ENCODE measurements around the gene SSBP3. TPM values are rescaled to one million over a fixed set of nuclear protein-coding genes. Genes with fewer than 3 reads are reported as not detected.

Gene SSBP3
- total RNA-seq, 1 donor from 2014 or later: 34.7 TPM

DNA sequence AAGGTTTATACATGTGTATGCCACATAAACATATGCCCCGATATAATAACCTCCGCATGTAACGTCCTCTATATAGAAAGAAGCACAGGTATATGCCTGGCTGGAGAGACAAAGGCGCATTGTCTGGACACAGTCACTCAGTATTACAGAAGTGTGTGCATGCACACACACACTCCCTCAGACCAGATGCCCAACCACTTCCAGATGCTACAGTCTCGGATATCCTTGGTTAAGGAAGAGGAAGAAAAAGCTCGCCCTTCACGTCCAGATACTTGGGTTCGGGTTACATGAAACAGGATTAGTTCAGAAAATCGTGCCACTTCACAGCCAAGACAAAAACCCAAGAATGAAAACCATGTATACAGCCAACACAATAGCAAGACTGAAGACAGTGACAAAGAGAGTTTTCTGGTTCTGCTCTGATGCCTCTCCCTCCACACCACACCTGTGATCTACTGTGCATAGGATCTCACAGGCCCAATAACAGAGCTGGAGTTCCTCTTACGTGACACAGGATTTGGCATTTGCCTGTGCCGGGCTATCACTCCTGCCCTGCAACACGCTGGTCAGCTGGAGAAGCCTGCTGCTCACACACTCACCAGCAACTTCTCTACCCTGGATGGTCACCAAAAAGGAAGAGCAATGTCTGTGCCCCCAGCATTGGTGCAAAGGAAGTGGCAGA lies 75.0 kb downstream of the SSBP3 start:
- DNase-seq (ENCODE audit: low spot score): peak; percentile 44

DNA sequence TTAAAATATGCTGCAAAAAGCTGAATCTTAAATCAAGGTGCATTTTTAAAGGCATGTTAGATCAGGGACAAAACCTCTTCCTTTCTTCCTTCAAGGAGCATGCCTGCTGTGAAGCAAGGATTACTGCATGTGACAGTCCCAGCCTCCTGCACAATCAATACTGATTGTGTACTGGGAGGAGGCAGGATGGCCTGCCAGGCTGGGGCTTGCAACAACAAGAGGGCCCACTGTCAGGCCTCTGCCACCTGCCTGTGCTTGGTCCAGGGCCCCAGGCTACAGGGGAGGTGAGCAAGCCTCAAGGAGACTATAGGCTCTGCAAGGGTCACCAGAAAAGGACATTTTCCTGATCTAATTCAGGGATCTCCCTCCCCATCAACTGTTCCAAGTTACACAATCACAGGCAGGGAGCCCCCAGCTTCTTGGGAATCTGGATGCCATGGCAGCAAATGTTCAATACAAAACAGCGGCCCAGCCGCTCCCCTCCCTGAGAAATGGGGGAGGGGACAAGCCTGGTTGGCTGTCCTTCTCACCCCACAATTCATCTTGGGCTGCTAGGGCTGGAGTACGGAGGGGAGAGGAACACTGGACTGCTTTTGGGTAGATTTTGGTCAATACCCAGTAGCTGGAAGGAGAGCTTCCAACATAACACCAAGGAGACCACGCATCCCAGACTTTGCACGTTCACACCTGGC lies 76.7 kb downstream of the SSBP3 start:
- no peak for DNase-seq (ENCODE audit: low spot score)

DNA sequence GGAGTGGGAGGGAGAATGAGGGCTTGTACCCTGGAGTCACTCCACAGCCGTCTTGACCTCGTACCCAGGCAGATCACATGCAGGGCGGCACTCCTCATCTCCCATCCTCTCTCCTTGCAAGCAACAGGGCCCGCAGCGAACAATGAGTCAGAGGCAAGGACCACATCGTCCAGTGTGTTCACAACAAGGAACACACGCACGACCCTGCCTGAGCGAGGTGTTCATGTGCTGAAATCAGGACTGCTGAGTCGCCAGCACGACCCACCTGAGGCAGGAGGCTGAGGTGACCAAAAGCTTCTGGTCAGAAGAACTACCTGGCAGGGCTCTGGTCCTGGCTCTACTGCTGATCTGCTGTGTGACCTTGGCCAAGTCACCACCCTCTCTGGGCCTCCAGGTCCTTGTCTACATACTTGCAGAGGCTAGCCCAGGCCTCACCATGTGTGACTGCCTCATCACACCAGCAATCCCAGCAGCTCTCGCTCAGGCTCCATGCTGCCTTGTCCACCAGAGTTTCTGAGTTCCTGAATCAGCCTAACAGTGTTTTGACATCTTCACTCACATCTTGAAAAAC lies 78.0 kb downstream of the SSBP3 start:
- no peak for DNase-seq (ENCODE audit: low spot score)

DNA sequence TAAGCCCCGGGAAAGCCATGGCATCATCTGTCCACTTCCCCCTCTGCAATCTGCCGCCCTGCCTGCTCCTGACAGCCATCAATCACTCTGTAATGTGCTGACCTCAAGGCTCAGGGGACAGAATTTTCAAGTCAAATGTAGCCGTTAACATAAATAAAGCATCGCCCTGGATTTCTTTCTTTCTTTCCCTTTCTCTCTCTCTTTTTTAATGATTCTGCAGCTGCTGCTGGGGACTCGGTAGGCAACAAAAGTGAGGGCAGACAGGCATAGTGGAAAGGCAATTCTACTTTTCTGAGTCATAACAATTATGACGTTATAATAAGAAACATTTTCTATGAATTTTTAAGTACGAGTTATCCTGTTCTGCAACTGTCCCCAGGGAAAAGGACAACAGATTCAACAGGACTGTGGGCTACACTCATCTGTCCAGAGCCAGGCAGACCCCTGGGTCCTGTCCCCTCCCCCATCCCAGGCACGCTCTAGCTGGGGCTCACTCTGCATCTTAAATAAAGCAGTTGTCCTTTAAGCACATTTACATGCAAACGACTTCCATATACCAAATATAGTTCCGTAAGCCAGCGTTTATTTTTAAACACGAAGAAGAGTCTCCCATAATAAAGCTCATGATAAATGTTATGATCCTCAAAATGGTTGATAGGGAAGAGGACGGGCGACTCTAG lies 78.7 kb downstream of the SSBP3 start:
- DNase-seq (ENCODE audit: low spot score): no peak

DNA sequence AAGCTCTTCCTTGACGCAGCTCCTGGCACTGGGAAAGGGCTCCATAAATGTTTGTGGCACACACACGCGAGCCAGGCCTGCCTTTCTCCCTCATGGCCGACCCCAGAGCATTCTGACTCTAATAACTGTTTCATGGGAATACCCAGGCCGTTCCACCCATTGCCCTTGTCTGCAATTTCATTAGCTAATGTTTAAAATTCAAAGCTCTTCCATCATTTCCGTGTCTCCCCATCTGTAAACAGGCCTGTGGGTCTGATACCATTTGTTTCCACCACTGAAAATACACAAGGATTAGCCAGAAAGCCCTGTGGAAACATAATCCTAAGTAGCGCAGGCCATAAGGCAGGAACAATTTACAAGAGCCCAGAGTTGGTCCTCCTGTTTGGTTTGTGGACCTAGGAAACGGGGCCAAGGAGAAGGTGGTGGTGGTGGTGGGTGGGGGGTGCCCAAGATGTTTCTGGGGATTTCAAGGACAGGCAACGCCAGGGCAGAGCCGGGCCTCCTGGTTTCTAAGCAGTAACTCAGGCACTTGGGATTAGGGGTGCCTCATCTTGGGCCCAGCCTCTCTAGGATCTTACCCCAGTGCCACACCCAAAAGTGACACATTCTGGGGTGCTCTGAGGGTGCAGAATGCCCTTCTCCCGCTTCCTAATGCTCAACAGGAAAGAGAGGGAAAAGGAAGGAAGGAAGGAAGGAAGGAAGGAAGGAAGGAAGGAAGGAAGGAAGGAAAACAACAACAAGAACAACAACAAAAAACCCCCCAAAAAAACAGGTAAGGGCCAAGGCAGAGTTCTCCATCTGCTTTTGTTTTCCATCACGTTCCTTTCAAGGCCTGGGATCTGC lies 79.4 kb downstream of the SSBP3 start:
- no peak for DNase-seq (ENCODE audit: low spot score)

DNA sequence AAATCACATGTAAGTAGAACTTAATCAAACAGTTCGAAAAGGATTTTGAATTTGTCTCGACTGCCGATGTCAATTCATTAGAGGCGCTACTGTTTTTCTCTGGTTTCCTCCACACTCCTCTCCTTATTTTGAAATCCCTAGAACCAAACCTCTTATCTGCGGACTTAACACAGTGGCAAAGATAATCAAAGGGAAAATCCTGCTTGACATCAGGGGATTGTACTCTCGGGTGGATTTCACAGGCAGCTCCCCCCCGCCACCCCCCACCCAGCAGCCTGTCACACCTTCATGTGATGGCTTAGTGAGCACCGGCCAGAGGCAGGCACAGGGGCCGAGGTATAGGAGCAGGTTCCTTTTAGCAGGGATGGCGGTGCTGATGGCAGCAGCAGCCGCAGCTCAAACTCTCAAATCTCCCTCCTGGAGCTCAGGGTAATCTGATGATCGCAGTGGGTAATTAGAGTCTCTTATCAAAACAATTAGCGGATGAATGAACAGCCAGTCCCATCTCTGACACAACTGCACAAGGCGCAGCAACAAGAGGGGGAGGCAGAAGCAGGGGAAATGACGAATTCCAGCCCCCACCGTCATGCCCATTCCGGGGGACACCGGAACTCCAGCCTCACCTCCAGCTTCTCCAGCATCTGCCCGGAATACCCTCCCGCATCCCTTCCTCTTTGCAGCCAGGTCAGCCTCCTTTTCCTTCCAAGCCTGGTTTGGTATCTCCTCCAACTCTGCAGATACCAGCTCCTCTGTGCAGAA lies 80.3 kb downstream of the SSBP3 start:
- no peak for DNase-seq (ENCODE audit: low spot score)

DNA sequence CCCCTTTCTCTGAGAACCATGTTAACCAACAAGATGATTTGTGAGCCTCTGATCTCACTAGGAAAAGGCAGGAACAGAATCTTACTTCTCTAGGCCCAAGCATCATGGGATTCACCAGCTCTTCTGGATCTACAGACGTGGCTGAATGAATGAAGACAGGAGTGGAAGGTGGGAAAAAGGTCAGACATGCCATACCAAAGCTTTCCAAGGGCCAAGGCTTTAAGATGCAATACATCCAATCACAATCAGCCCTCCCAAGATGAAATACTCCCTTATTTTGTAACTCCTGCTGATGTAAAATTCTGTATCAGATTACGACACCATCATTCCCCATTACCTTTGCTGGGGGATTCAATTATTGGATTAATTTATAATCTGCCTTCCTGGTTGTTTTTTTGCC lies 80.9 kb downstream of the SSBP3 start:
- no peak for DNase-seq (ENCODE audit: low spot score)

DNA sequence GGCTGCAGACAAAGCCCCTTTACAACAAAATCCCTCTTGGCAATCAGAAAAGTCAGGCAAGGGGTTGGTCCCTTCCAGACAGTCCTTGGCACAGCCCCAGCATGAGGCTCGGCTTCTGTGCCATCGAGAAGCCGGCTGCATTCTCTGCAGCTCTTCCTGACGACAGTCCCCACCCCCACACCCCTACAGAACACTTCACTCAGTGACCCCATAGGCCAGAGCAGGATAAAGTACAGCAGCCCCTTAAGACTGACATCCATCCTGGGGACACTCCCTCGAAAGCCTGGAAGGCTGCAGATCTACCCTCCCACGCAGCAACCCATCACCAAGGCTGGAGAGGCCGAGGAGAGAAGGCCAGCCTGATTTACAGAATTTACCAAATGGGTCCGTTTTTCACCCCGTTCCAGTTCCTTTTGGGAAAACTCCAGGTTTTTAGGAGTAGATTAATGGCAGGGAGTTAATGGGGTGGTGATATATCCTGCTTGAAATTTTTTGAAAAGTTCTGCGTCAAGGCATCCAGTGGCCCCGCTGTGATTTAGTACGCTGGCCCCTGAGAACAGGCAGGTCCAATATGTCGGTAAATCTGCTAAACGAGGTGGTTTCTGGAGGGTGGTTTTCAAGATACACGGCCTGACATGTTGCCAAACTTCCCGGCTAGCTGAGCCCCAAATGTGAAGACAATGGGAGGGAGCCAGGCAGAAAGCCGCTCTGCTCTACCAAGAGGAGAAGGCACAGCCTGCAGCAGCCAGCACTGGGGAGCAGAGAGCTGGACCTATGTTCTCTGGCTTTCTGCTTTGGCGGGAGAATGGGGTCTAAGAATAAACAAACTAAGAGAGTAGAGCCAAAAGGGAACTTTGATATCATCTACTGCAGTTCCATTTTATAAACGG lies 81.7 kb downstream of the SSBP3 start:
- peak; percentile 74 for DNase-seq (ENCODE audit: low spot score)

DNA sequence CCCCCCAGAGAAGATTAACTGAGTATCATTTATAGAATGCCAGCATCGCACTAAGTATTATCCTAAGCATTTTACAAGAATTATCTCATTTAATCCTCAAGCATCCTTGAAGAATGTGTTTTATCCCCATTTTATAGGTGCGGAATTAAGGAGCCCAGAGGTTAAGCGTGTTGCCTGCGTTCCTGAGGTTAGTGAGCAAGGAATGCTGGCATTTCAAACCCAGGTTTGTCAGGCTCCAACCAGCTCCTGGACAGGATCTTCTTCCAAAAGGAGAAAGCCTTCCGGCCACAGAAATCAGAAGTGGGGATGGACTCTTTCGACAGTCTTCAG lies 82.3 kb downstream of the SSBP3 start:
- DNase-seq (ENCODE audit: low spot score): no peak

DNA sequence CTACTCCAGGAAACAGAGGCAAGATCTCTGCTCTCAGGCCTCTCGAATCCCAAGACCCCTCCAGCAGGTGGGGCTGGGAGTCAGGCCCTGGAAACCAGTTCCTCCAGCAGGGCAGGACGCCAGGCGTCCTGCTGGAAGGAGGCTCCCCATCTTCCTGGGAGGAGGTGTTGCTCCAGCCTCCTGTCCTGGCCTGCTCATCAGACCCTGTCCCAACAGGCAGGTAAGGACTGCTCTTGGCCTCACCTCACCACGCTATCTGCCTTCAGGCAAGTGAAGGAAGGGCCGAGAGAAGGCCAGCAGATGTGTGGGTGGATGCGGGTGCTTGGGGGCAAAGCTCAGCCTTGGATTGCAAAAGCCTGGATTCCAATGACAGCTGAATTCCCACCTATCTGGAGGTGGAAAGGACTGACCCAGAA lies 82.9 kb downstream of the SSBP3 start:
- DNase-seq (ENCODE audit: low spot score): no peak

DNA sequence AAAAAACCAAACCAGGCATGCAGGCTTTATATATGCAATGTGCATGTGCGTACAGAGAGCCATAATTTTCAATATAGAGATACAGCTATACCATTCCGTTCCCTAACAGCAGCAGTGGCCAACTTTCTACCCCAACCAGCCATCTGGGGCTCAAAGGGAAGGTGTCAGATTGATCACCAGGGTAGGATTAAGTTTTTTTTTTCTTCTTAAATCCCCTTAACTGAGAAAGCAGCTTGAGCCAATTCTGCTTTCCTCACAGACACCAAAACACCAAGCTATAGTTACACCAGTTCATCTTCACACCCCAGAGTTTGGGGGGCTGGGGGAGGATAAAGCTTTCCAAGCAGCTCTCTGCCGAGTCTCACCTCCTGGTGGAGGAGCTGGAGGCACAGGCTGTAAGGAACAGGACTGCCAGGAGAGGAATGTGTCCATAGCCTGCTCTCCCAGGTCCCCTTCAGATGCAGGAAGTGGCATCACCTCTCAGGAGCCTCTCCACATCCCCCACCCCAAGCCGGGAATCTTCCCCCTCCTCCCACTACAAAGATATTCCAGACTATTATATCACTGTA lies 87.9 kb downstream of the SSBP3 start:
- no peak for DNase-seq (ENCODE audit: low spot score)

DNA sequence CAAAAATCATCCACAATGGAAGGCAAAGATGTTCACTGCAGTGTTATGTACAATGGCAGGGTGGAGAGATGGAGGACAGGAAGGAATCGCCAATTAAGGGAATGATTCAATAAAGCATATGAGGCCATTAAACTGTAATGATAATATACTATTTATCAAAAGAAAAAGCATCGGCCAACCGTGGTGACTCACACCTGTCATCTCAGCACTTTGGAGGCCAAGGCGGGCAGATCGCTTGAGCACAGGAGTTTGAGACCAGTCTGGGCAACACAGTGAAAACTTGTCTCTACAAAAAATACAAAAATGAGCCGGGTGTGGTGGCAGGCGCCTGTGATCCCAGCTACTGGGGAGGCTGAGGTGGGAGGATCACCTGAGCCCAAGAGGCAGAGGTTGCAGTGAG lies 89.1 kb downstream of the SSBP3 start:
- DNase-seq (ENCODE audit: low spot score): no peak

DNA sequence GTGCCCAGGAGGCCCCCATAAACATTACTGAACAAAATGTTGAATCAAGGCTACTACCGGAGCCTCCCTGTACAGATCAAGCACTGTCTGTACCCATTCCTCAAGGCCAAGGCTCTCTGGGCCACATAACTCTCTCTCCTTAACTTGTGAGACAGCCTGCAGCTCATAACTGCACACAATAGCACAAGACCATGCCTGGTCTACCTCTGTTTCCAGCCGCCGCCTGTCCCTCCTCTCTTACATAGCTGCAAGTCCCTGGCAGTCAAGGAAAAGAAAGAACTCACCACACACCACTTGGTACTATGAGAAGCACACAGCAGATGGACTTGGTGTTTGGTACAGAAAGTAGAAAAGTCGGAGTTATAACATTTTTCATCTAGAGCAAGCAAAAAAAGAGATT lies 91.1 kb downstream of the SSBP3 start:
- no peak for DNase-seq (ENCODE audit: low spot score)

DNA sequence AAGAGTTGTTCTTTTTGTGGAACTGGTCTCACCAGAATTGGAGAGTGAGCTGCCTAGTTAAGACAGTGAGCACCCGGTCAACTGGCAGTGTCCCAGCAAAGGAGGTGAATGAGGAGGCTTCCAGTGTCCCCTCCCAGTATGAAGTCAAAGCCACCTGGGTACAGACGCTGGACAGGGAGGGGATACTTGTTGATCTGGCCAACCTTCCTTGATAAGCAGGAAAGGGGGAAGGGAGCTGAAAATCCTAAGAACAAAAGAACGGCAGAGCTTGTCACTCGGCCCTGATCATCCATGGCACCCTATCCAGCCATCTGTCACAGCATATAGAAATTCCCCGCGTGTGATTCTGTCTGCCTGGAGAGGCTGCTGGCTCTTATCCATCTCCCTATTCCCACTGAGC lies 91.5 kb downstream of the SSBP3 start:
- DNase-seq (ENCODE audit: low spot score): no peak

DNA sequence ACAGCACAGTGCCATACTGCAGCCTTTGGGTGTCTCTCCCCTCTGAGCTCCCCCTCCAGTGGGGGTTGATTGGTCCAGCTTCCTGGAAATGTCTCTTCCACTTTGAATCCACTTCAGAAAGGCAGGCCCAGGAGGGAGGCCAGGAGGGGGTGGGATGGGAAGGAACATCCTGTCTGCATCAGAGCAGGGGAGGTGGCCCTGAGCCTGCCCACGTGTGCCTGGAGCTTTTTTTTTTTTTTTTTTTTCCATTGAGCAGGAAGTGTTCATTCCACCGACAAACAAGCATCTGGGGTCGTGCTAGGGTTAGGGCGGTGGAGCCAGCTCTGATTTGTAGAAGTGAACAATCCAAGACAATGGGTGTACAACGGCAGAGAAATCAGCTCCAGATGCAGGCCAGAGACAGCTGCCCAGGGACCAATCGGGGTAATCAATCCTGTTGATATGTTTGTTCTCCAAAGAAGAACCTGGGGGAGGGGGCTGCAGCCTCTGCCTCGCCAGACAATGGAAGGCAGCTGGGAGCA lies 93.3 kb downstream of the SSBP3 start:
- DNase-seq (ENCODE audit: low spot score): peak; percentile 79

DNA sequence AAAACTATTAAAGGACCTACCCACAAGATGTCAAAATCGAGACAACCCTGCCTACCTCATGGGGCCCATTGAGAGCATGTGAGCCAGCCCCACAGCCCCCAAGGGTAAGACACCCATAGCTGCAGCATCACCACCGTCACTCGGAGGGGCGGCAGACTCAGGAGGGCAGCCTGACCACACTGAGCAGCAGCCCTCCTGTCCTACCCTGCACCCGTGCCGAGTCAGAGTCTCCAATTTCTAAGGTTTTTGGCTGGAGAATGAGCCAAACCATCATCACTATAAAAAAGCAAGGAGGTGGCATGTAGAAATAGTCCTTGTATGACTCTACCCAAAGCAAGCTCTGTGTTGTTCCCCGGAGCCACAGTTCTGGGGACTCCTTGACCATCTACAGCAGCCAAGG lies 94.7 kb downstream of the SSBP3 start:
- DNase-seq (ENCODE audit: low spot score): no peak

DNA sequence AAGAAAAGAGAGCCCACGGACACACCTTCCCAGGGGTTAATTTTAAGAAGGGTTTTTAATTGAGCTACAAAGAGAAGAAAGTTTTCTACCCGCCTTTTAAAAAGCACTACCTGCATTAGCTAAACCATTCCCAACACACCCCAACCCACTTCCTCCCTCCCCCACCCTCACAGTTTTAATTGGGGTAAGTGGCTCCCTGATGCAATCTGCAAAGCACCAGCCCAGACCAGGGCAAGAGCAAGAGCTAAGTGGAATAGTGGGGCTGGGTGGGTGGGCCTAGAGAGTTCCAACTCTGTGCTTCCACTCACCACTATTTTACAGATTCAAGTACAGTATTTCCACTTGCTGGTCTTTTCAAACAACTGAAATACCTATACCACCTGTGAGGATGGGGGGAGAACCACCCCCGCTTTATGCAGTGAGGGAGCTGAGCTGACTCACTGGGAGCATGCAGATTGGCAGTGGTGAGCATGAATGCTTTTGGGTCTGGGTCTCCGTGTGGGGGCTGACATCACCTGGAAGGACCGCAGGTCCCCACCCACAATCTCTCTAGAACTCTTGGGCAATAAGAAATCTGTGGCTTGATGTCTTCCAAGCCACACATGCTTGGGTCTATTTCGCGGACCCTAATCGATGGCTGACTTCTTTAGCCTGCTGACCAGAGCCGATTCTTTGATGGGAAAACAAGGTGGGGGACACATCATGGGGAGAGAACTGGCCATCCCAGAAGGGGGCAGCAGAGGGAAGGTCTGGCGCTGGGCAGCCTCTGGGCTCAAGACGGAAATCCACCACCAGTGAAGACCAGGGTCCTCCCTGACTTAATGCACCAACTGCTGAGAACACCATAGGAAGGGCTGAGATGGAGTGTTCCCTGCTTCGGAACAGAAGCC lies 95.5 kb downstream of the SSBP3 start:
- DNase-seq (ENCODE audit: low spot score): no peak

DNA sequence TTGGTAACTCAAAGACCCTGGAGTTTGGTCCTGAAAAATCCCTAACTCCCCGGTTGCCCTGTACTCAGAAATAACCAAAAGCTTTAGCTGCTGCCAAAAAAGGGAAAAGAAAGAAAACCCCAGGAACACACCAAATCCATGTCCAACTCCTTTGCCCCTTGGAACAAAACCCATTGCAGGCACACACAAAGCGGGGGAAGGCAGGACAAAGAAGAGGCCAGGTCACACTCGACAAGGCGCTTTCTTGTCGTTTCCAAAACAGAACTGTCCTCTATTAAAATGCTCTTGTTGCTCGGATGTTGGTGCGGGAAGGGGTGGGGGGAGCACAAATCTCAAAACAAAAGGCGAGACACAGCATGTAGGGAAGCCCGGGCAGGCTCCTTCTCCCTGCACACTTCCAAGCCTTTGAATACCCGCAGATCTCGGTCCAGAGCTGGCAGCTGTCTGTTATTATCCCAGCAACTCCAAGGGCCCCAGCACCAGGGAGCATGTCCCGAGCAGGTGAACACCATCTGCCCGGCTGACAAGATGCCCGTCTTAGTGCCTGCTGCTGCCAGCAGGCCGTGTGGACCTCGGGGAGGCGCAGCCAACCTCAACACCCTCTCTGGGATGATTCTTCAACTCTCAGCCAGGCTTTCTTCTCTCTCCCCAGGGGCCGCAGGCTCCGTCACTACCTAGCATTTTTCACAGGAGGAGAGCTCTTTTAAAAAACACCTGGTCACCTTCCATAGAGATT lies 96.4 kb downstream of the SSBP3 start:
- no peak for DNase-seq (ENCODE audit: low spot score)
